SK-N-SH (cell line): Measurements from ENCODE around the gene USP34. TPM values are rescaled to one million over a fixed set of nuclear protein-coding genes. Genes with fewer than 3 reads are reported as not detected.

Experiments used
- polyA plus RNA-seq, 3 experiments: library from polyadenylated mRNA; depleted of rRNA; stranded (reverse); fragments of >200 nt; gene quantifications; 2 replicates each; pipeline ENCODE4 v1.2.3, GENCODE V29; 2012
- small RNA-seq, 7 experiments: library from RNA; depleted of rRNA; stranded (forward); fragments of <200 nt; gene quantifications; one replicate each; pipeline ENCODE3, GENCODE V24; 2012

USP34 gene
- polyA plus RNA-seq, 1 of the 3 experiments (the other 2 are of a cell fraction), result 31.4 TPM

Small RNA genes within 50 kb of the gene (small RNA-seq; reads per million reads assigned to genes)
- 0 to 0.53 (median 0) reads per million in 7 experiments for gene SNORA70B

Other genes with a start within 250 kb of the USP34 start
- gene XPO1, start 67.3 kb upstream of the USP34 start, polyA plus RNA-seq (2012; rRNA removed), result 61.0 and 73.3 TPM in 2 replicates